WTC11 (cell line): Measurements from ENCODE around the gene ASZ1. TPM values are rescaled to one million over a fixed set of nuclear protein-coding genes. Genes with fewer than 3 reads are reported as not detected.

Source experiments
- ATAC-seq: fragments of 200-7000 bp; cut with Tn5 transposase; 2 replicates; pipeline ENCODE4 v1.10.0; 2021; ENCODE audit warnings: mild to moderate bottlenecking, moderate library complexity
- CTCF ChIA-PET: fragments of 300-600 bp; sonication (Branson Sonifier 250); formaldehyde crosslinking; loops from one replicate; lab custom pipeline; 2021; ENCODE audit warnings: antibody characterized with exemption; lab: Charles Lee
- POLR2A ChIA-PET: fragments of 350-600 bp; sonication (Branson Sonifier 250); formaldehyde crosslinking; loops from one replicate; lab custom pipeline; 2021; ENCODE audit warnings: antibody characterized with exemption; lab: Charles Lee
- DNase-seq: peaks from one replicate; pipeline ENCODE4 v3.0.0; 2021; ENCODE audit warnings: low spot score
- H3K27ac Mint-ChIP-seq: 2 replicates; pipeline ENCODE4 v1.8.0; 2021; ENCODE audit warnings: mixed read lengths
- H3K27me3 Mint-ChIP-seq: 2 replicates; pipeline ENCODE4 v1.8.0; 2021; ENCODE audit warnings: low read depth, mild to moderate bottlenecking, moderate library complexity, mixed read lengths
- H3K36me3 Mint-ChIP-seq: 2 replicates; pipeline ENCODE4 v1.8.0; 2021; ENCODE audit warnings: mixed read lengths
- H3K4me1 Mint-ChIP-seq: 2 replicates; pipeline ENCODE4 v1.8.0; 2022; ENCODE audit warnings: mixed read lengths
- H3K4me3 Mint-ChIP-seq: 2 replicates; pipeline ENCODE4 v1.8.0; 2021; ENCODE audit warnings: mild to moderate bottlenecking, moderate library complexity, mixed read lengths
- H3K9me3 Mint-ChIP-seq: 2 replicates; pipeline ENCODE4 v1.8.0; 2021; ENCODE audit warnings: mixed read lengths
- ETV6 ChIP-seq: sonication (generic); formaldehyde crosslinking; IDR thresholded peaks from 2 replicates; pipeline ENCODE4 v1.8.1; 2022; ENCODE audit warnings: mild to moderate bottlenecking, missing genetic modification reagents
- GRHL2 ChIP-seq: fragments of 250-450 bp; sonication (Bioruptor Pico); IDR thresholded peaks from 2 replicates; pipeline ENCODE4 v1.8.0; 2022; ENCODE audit warnings: mild to moderate bottlenecking, moderate library complexity; ENCODE audit not compliant: insufficient replicate concordance, severe bottlenecking
- HMGA2 ChIP-seq: fragments of 250-450 bp; sonication (Bioruptor Pico); IDR thresholded peaks from 2 replicates; pipeline ENCODE4 v1.4.0; 2021; ENCODE audit warnings: mild to moderate bottlenecking, moderate library complexity
- IRF2 ChIP-seq: sonication (generic); formaldehyde crosslinking; IDR thresholded peaks from 2 replicates; pipeline ENCODE4 v1.8.0; 2022; ENCODE audit warnings: low read depth, missing genetic modification reagents, borderline replicate concordance
- JUN ChIP-seq: sonication (generic); formaldehyde crosslinking; IDR thresholded peaks from 2 replicates; pipeline ENCODE4 v1.8.0; 2023; ENCODE audit warnings: mild to moderate bottlenecking, missing genetic modification reagents
- KAT7 ChIP-seq: sonication (generic); formaldehyde crosslinking; IDR thresholded peaks from 2 replicates; pipeline ENCODE4 v1.8.1; 2023; ENCODE audit warnings: missing genetic modification reagents, mild to moderate bottlenecking, borderline replicate concordance
- NFATC4 ChIP-seq: fragments of 250-450 bp; sonication (Bioruptor Pico); IDR thresholded peaks from 2 replicates; pipeline ENCODE4 v1.9.0; 2021; ENCODE audit warnings: mild to moderate bottlenecking
- NR2C2 ChIP-seq: sonication (generic); formaldehyde crosslinking; IDR thresholded peaks from 2 replicates; pipeline ENCODE4 v1.8.0; 2022; ENCODE audit warnings: mild to moderate bottlenecking, missing genetic modification reagents
- PRRX2 ChIP-seq: fragments of 250-450 bp; sonication (Bioruptor Pico); IDR thresholded peaks from 2 replicates; pipeline ENCODE4 v1.8.0; 2021; ENCODE audit warnings: mild to moderate bottlenecking
- SMAD4 ChIP-seq: sonication (generic); formaldehyde crosslinking; IDR thresholded peaks from 2 replicates; pipeline ENCODE4 v1.8.0; 2022; ENCODE audit warnings: mild to moderate bottlenecking, missing genetic modification reagents
- SP1 ChIP-seq: sonication (generic); formaldehyde crosslinking; conservative IDR thresholded peaks from 2 replicates; pipeline ENCODE4 v1.8.1; 2022; ENCODE audit warnings: missing genetic modification reagents
- ZNF138 ChIP-seq: sonication (generic); formaldehyde crosslinking; conservative IDR thresholded peaks from 2 replicates; pipeline ENCODE4 v1.8.1; 2022; ENCODE audit warnings: mild to moderate bottlenecking, moderate library complexity, missing genetic modification reagents
- total RNA-seq: library from RNA; stranded (reverse); gene quantifications from 3 replicates; pipeline ENCODE4 v1.2.3, GENCODE V29; 2021
- TF ChIP-seq, protein P1 (sequence below): sonication (generic); formaldehyde crosslinking; IDR thresholded peaks from 2 replicates; pipeline ENCODE4 v1.8.0; 2022; ENCODE audit warnings: mild to moderate bottlenecking, missing genetic modification reagents
- TF ChIP-seq, protein P2 (sequence below): sonication (generic); formaldehyde crosslinking; IDR thresholded peaks from 2 replicates; pipeline ENCODE4 v1.8.1; 2023; ENCODE audit warnings: mild to moderate bottlenecking, missing genetic modification reagents
- TF ChIP-seq, protein P3 (sequence below): sonication (generic); formaldehyde crosslinking; IDR thresholded peaks from 2 replicates; pipeline ENCODE4 v1.8.0; 2022; ENCODE audit warnings: missing genetic modification reagents
- TF ChIP-seq, protein P4 (sequence below): fragments of 250-450 bp; sonication (Bioruptor Pico); IDR thresholded peaks from 2 replicates; pipeline ENCODE4 v1.9.0; 2021; ENCODE audit warnings: mild to moderate bottlenecking, borderline replicate concordance
- TF ChIP-seq, protein P5 (sequence below): sonication (generic); formaldehyde crosslinking; IDR thresholded peaks from 2 replicates; pipeline ENCODE4 v1.8.1; 2022; ENCODE audit warnings: low read depth, mild to moderate bottlenecking, moderate library complexity, missing genetic modification reagents, borderline replicate concordance
- TF ChIP-seq, protein P6 (sequence below): sonication (generic); formaldehyde crosslinking; IDR thresholded peaks from 2 replicates; pipeline ENCODE4 v1.8.1; 2023; ENCODE audit warnings: mild to moderate bottlenecking, missing genetic modification reagents, moderate library complexity

Gene ASZ1
- total RNA-seq, 1 experiment from 2014 or later = not detected

DNA sequence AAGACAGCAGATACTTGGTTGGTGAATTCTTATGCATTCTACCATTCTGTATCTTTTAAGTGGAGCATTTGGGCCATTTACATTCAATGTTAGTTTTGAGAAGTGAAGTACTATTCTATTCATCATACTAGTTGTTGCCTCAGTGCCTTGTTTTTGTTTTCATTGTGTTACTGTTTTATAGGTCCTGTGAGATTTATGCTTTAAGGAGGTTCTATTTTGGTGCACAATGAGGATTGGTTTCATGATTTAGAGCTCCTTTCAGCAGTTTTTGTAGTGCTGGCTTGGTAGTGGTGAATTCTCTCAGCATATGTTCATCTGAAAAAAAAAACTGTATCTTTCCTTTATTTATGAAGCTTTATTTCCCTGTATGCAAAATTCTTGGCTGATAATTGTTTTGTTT lies 81.1 kb downstream of the ASZ1 start (continued):
- TF ChIP-seq SP1 (CRISPR knock-in tag) (no peak), ETV6 (CRISPR knock-in tag) (no peak), ZNF138 (CRISPR knock-in tag) (no peak), NR2C2 (CRISPR knock-in tag) (no peak), NFATC4 (no peak), PRRX2 (CRISPR knock-in tag) (no peak), KAT7 (CRISPR knock-in tag) (no peak)
- TF ChIP-seq, protein P1, sequence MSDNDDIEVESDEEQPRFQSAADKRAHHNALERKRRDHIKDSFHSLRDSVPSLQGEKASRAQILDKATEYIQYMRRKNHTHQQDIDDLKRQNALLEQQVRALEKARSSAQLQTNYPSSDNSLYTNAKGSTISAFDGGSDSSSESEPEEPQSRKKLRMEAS (CRISPR knock-in tag) = no peak
- TF ChIP-seq, protein P2, sequence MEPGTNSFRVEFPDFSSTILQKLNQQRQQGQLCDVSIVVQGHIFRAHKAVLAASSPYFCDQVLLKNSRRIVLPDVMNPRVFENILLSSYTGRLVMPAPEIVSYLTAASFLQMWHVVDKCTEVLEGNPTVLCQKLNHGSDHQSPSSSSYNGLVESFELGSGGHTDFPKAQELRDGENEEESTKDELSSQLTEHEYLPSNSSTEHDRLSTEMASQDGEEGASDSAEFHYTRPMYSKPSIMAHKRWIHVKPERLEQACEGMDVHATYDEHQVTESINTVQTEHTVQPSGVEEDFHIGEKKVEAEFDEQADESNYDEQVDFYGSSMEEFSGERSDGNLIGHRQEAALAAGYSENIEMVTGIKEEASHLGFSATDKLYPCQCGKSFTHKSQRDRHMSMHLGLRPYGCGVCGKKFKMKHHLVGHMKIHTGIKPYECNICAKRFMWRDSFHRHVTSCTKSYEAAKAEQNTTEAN = no peak
- TF ChIP-seq, all 79 proteins: peak for 0

DNA sequence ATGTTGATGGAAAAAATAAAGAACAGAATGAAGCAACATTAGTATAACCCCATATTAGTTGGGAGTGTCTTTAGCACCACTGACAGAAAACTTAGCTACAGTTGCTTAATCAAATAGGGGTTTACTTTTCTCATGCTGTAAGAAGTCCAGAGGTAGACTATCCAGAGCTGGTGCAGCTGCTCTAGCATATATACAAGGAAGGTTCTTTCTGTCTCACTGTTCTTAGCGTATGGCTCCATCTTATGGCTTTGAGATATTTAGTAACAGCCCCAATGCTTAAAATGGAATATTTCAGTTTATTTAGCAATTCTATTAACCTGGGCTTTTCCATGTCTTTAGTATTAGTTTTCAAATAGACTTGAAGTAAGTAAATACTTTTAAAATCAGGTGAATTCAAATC lies 89.3 kb downstream of the ASZ1 start:
- ATAC-seq = no peak
- DNase-seq = no peak
- Mint-ChIP-seq H3K27ac (no peak overlapping the region), H3K9me3 (no peaks in the 10 kb centered on the region), H3K36me3 (no peaks in the 10 kb centered on the region), H3K4me3 (no peak overlapping the region), H3K4me1 (no peaks in the 10 kb centered on the region), H3K27me3 (no peaks in the 10 kb centered on the region)
- TF ChIP-seq, protein P3, sequence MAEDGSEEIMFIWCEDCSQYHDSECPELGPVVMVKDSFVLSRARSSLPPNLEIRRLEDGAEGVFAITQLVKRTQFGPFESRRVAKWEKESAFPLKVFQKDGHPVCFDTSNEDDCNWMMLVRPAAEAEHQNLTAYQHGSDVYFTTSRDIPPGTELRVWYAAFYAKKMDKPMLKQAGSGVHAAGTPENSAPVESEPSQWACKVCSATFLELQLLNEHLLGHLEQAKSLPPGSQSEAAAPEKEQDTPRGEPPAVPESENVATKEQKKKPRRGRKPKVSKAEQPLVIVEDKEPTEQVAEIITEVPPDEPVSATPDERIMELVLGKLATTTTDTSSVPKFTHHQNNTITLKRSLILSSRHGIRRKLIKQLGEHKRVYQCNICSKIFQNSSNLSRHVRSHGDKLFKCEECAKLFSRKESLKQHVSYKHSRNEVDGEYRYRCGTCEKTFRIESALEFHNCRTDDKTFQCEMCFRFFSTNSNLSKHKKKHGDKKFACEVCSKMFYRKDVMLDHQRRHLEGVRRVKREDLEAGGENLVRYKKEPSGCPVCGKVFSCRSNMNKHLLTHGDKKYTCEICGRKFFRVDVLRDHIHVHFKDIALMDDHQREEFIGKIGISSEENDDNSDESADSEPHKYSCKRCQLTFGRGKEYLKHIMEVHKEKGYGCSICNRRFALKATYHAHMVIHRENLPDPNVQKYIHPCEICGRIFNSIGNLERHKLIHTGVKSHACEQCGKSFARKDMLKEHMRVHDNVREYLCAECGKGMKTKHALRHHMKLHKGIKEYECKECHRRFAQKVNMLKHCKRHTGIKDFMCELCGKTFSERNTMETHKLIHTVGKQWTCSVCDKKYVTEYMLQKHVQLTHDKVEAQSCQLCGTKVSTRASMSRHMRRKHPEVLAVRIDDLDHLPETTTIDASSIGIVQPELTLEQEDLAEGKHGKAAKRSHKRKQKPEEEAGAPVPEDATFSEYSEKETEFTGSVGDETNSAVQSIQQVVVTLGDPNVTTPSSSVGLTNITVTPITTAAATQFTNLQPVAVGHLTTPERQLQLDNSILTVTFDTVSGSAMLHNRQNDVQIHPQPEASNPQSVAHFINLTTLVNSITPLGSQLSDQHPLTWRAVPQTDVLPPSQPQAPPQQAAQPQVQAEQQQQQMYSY (CRISPR knock-in tag) = no peak
- TF ChIP-seq JUN (no peak), GRHL2 (CRISPR knock-in tag) (no peak), IRF2 (CRISPR knock-in tag) (no peak), HMGA2 (CRISPR knock-in tag) (no peak), SMAD4 (CRISPR knock-in tag) (no peak)
- TF ChIP-seq, protein P4, sequence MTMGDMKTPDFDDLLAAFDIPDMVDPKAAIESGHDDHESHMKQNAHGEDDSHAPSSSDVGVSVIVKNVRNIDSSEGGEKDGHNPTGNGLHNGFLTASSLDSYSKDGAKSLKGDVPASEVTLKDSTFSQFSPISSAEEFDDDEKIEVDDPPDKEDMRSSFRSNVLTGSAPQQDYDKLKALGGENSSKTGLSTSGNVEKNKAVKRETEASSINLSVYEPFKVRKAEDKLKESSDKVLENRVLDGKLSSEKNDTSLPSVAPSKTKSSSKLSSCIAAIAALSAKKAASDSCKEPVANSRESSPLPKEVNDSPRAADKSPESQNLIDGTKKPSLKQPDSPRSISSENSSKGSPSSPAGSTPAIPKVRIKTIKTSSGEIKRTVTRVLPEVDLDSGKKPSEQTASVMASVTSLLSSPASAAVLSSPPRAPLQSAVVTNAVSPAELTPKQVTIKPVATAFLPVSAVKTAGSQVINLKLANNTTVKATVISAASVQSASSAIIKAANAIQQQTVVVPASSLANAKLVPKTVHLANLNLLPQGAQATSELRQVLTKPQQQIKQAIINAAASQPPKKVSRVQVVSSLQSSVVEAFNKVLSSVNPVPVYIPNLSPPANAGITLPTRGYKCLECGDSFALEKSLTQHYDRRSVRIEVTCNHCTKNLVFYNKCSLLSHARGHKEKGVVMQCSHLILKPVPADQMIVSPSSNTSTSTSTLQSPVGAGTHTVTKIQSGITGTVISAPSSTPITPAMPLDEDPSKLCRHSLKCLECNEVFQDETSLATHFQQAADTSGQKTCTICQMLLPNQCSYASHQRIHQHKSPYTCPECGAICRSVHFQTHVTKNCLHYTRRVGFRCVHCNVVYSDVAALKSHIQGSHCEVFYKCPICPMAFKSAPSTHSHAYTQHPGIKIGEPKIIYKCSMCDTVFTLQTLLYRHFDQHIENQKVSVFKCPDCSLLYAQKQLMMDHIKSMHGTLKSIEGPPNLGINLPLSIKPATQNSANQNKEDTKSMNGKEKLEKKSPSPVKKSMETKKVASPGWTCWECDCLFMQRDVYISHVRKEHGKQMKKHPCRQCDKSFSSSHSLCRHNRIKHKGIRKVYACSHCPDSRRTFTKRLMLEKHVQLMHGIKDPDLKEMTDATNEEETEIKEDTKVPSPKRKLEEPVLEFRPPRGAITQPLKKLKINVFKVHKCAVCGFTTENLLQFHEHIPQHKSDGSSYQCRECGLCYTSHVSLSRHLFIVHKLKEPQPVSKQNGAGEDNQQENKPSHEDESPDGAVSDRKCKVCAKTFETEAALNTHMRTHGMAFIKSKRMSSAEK (CRISPR knock-in tag) = no peak
- TF ChIP-seq, protein P5, sequence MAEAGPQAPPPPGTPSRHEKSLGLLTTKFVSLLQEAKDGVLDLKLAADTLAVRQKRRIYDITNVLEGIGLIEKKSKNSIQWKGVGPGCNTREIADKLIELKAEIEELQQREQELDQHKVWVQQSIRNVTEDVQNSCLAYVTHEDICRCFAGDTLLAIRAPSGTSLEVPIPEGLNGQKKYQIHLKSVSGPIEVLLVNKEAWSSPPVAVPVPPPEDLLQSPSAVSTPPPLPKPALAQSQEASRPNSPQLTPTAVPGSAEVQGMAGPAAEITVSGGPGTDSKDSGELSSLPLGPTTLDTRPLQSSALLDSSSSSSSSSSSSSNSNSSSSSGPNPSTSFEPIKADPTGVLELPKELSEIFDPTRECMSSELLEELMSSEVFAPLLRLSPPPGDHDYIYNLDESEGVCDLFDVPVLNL (CRISPR knock-in tag) = no peak
- TF ChIP-seq, protein P6, sequence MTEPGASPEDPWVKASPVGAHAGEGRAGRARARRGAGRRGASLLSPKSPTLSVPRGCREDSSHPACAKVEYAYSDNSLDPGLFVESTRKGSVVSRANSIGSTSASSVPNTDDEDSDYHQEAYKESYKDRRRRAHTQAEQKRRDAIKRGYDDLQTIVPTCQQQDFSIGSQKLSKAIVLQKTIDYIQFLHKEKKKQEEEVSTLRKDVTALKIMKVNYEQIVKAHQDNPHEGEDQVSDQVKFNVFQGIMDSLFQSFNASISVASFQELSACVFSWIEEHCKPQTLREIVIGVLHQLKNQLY (CRISPR knock-in tag) = no peak
- CTCF ChIA-PET = no interaction called here
- POLR2A ChIA-PET = no interaction called here
